H9 (cell line): Measurements from ENCODE around the gene DOK1. TPM values are rescaled to one million over a fixed set of nuclear protein-coding genes. Genes with fewer than 3 reads are reported as not detected.

Source experiments
- DNase-seq: peaks from one replicate; pipeline ENCODE4 v3.0.0-alpha.2; 2017
- H2AFZ ChIP-seq: one replicate; pipeline ENCODE4 v1.6.1; 2013; ENCODE audit warnings: mild to moderate bottlenecking, low read length, control low read depth, moderate library complexity
- H2AK5ac ChIP-seq: 2 replicates; pipeline ENCODE4 v1.6.1; 2013; ENCODE audit warnings: low read length, control low read depth, mixed read lengths; ENCODE audit not compliant: insufficient read length
- H2BK120ac ChIP-seq: one replicate; pipeline ENCODE4 v1.6.1; 2013; ENCODE audit warnings: low read depth, mild to moderate bottlenecking, low read length, control low read depth, inconsistent platforms; ENCODE audit not compliant: poor library complexity, severe bottlenecking
- H2BK12ac ChIP-seq: 2 replicates; pipeline ENCODE4 v1.6.1; 2013; ENCODE audit warnings: low read length, control low read depth, mixed read lengths, low read depth; ENCODE audit not compliant: insufficient read length
- H2BK15ac ChIP-seq: 2 replicates; pipeline ENCODE4 v1.6.1; 2013; ENCODE audit warnings: low read depth, low read length, control low read depth
- H2BK20ac ChIP-seq: one replicate; pipeline ENCODE4 v1.6.1; 2013; ENCODE audit warnings: low read depth, mild to moderate bottlenecking, low read length, control low read depth, inconsistent platforms; ENCODE audit not compliant: poor library complexity, severe bottlenecking
- H2BK5ac ChIP-seq: 2 replicates; pipeline ENCODE4 v1.6.1; 2013; ENCODE audit warnings: low read length, control low read depth, mixed read lengths; ENCODE audit not compliant: insufficient read length
- H3K14ac ChIP-seq: 2 replicates; pipeline ENCODE4 v1.6.1; 2013; ENCODE audit warnings: low read length, control low read depth; ENCODE audit not compliant: insufficient read depth
- H3K18ac ChIP-seq: 2 replicates; pipeline ENCODE4 v1.6.1; 2013; ENCODE audit warnings: low read depth, mild to moderate bottlenecking, mixed read lengths, low read length, control low read depth; ENCODE audit not compliant: insufficient read length
- H3K23ac ChIP-seq: 2 replicates; pipeline ENCODE4 v1.6.1; 2013; ENCODE audit warnings: low read length, control low read depth, mixed read lengths, low read depth; ENCODE audit not compliant: insufficient read length
- H3K23me2 ChIP-seq: 2 replicates; pipeline ENCODE4 v1.6.1; 2013; ENCODE audit warnings: low read depth, mild to moderate bottlenecking, mixed read lengths, low read length, control low read depth; ENCODE audit not compliant: insufficient read length, poor library complexity, severe bottlenecking
- H3K27ac ChIP-seq: 2 replicates; pipeline ENCODE4 v1.5.1; 2013; ENCODE audit warnings: low read length, control low read depth, mixed read lengths, low read depth; ENCODE audit not compliant: insufficient read length
- H3K27me3 ChIP-seq: 2 replicates; pipeline ENCODE4 v1.6.1; 2013; ENCODE audit warnings: low read length, control low read depth, inconsistent platforms; ENCODE audit not compliant: insufficient read depth
- H3K4ac ChIP-seq: 2 replicates; pipeline ENCODE4 v1.6.1; 2013; ENCODE audit warnings: low read depth, mild to moderate bottlenecking, control low read depth, inconsistent platforms, low read length, moderate library complexity
- H3K4me1 ChIP-seq: 2 replicates; pipeline ENCODE4 v1.6.1; 2013; ENCODE audit warnings: low read length, control low read depth, inconsistent platforms; ENCODE audit not compliant: insufficient read depth
- H3K4me2 ChIP-seq: 2 replicates; pipeline ENCODE4 v1.6.1; 2013; ENCODE audit warnings: low read length, control low read depth, mixed read lengths; ENCODE audit not compliant: insufficient read length, insufficient read depth
- H3K56ac ChIP-seq: 2 replicates; pipeline ENCODE4 v1.6.1; 2013; ENCODE audit warnings: low read depth, mild to moderate bottlenecking, mixed read lengths, low read length, control low read depth; ENCODE audit not compliant: insufficient read length
- H3K79me1 ChIP-seq: 2 replicates; pipeline ENCODE4 v1.6.1; 2013; ENCODE audit warnings: low read depth, mild to moderate bottlenecking, moderate library complexity, low read length, control low read depth, inconsistent platforms; ENCODE audit not compliant: insufficient read depth, poor library complexity, severe bottlenecking
- H3K79me2 ChIP-seq: 2 replicates; pipeline ENCODE4 v1.6.1; 2013; ENCODE audit warnings: low read length, control low read depth, inconsistent platforms; ENCODE audit not compliant: insufficient read depth
- H3K9ac ChIP-seq: 2 replicates; pipeline ENCODE4 v1.6.1; 2013; ENCODE audit warnings: low read length, control low read depth, mixed read lengths; ENCODE audit not compliant: insufficient read length; ENCODE audit errors: extremely low read depth
- H3K9me3 ChIP-seq: one replicate; pipeline ENCODE4 v1.6.1; 2013; ENCODE audit warnings: low read depth, low read length, inconsistent platforms; ENCODE audit not compliant: control insufficient read depth
- H3T11ph ChIP-seq: one replicate; pipeline ENCODE4 v1.6.1; 2013; ENCODE audit warnings: mild to moderate bottlenecking, low read length, control low read depth, inconsistent platforms
- H4K20me1 ChIP-seq: one replicate; pipeline ENCODE4 v1.6.1; 2013; ENCODE audit not compliant: control insufficient read depth, insufficient read length, insufficient read depth
- H4K5ac ChIP-seq: 2 replicates; pipeline ENCODE4 v1.6.1; 2013; ENCODE audit warnings: low read depth, mild to moderate bottlenecking, mixed read lengths, low read length, control low read depth; ENCODE audit not compliant: insufficient read length
- H4K8ac ChIP-seq: replicated peaks from 2 replicates; pipeline ENCODE4 v1.6.1; 2013; ENCODE audit warnings: low read length, control low read depth, mixed read lengths, low read depth; ENCODE audit not compliant: insufficient read length
- H4K91ac ChIP-seq: 2 replicates; pipeline ENCODE4 v1.6.1; 2013; ENCODE audit warnings: low read depth, mild to moderate bottlenecking, moderate library complexity, mixed read lengths, low read length, control low read depth; ENCODE audit not compliant: insufficient read length
- H3K27ac Mint-ChIP-seq, 3 experiments: 2 replicates in 2 of 3; 3 replicates in 1 of 3; pipeline ENCODE4 v1.8.0; 2020 to 2021; ENCODE audit warnings: mixed read lengths in 3 of 3, mild to moderate bottlenecking in 1 of 3, moderate library complexity in 1 of 3
- H3K27me3 Mint-ChIP-seq: 2 replicates; pipeline ENCODE4 v1.8.0; 2021; ENCODE audit warnings: low read depth, mild to moderate bottlenecking, moderate library complexity, mixed read lengths
- H3K36me3 Mint-ChIP-seq, 3 experiments: 2 replicates in 2 of 3; 3 replicates in 1 of 3; pipeline ENCODE4 v1.8.0; 2020 to 2021; ENCODE audit warnings: low read depth in 3 of 3, mixed read lengths in 3 of 3; ENCODE audit not compliant: insufficient read depth in 1 of 3
- H3K4me1 Mint-ChIP-seq, 2 experiments: 2 replicates each; pipeline ENCODE4 v1.8.0; 2020; ENCODE audit warnings: mixed read lengths in 2 of 2
- H3K4me3 Mint-ChIP-seq, 2 experiments: 2 replicates in 1 of 2; 3 replicates in 1 of 2; pipeline ENCODE4 v1.8.0; 2020 to 2021; ENCODE audit warnings: mild to moderate bottlenecking in 2 of 2, mixed read lengths in 2 of 2, moderate library complexity in 1 of 2
- H3K9me3 Mint-ChIP-seq, 2 experiments: 2 replicates in 1 of 2; 3 replicates in 1 of 2; pipeline ENCODE4 v1.8.0; 2020; ENCODE audit warnings: mild to moderate bottlenecking in 2 of 2, mixed read lengths in 2 of 2, moderate library complexity in 1 of 2
- CTCF ChIP-seq: fragments of 200-600 bp; sonication (generic); conservative IDR thresholded peaks from 3 replicates; pipeline ENCODE4 v1.8.0; 2021; ENCODE audit warnings: antibody characterized with exemption, mild to moderate bottlenecking
- total RNA-seq: library from RNA; stranded (reverse); gene quantifications from 2 replicates; pipeline ENCODE4 v1.2.1, GENCODE V29; 2021

DOK1 gene
- total RNA-seq, 1 experiment from 2014 or later, result 16.0 TPM

GRCh38 chr2:74551530-74551929, 3.0 kb upstream of the DOK1 start:
- H3K27ac ChIP-seq, result no peak overlapping the region
- no peak overlapping the region for H3K9ac ChIP-seq

More at GRCh38 chr2:74551530-74551929, 3.0 kb upstream of the DOK1 start:
- Mint-ChIP-seq H3K27me3 (peaks cover 67% of the 10 kb centered on the region), H3K4me3 (no peak overlapping the region), H3K4me1 (peaks cover 31% of the 10 kb centered on the region in 2 experiments), H3K27ac (no peak overlapping the region), H3K36me3 (peaks cover 0 to 12% (median 8%) of the 10 kb centered on the region in 3 experiments; a peak in 6 of 7 replicates), H3K9me3 (no peaks in the 10 kb centered on the region)
- Histone ChIP-seq H2BK5ac (no peak overlapping the region), H3K4me1 (0 out of 2 replicates have a peak, but pooled peaks cover 2% of the 10 kb centered on the region), H3K18ac (no peak overlapping the region), H2BK12ac (no peak overlapping the region), H3K4ac (no peak overlapping the region), H3K79me2 (0 out of 2 replicates have a peak, but pooled peaks cover 2% of the 10 kb centered on the region), H3K14ac (no peak overlapping the region), H4K5ac (no peak overlapping the region), H3K23ac (no peak overlapping the region), H2BK120ac (no peak overlapping the region), H2AK5ac (no peak overlapping the region), H3K56ac (no peak overlapping the region), H4K20me1 (no peaks in the 10 kb centered on the region), H3K4me2 (no peak overlapping the region), H2AFZ (no peak overlapping the region), H3T11ph (no peak overlapping the region), H4K91ac (no peak overlapping the region), H3K79me1 (no peaks in the 10 kb centered on the region), H3K23me2 (peaks cover 23% of the 10 kb centered on the region), H3K9me3 (no peaks in the 10 kb centered on the region), H3K27me3 (no peaks in the 10 kb centered on the region; the same call in 1 of the 2 replicates), H4K8ac (no peak overlapping the region), H2BK20ac (no peak overlapping the region), H2BK15ac (no peak overlapping the region)
- no peak for DNase-seq
- no peak for TF ChIP-seq CTCF
